ENCODE measurements around the gene PLK3.

DNA sequence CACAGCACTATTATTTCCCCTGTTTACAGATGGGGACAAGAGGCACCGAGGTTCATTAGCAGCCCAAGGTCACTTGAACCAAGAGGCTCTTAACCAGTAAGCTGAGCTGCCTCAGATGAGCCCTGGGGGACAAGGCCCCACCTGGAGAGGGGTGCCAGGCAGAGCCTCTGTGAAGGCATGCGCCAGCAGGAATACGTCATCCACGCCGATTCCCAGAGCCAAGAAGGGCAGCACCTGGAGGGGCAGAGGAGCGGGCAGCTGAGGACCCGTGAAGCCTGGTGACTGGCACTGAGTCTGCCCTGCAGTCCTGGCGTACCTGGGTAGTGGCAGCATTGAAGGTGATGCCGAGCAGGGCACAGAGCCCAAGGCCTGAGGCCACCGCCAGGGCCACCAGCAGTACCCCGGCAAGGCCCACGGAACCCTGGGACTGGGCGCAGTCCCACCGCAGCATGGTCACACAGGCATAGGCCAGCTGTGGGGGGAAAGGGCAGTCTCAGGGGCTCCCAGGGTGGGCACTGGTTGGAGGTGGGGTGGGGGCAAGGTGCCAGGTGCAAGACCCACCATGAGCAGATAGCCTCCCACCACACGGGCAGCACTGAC lies 28.8 kb downstream of the PLK3 start:
- no peak for TF ChIP-seq POLR2A (IDR thresholded peaks at IDR 0.05)
- TF ChIP-seq, protein P1, sequence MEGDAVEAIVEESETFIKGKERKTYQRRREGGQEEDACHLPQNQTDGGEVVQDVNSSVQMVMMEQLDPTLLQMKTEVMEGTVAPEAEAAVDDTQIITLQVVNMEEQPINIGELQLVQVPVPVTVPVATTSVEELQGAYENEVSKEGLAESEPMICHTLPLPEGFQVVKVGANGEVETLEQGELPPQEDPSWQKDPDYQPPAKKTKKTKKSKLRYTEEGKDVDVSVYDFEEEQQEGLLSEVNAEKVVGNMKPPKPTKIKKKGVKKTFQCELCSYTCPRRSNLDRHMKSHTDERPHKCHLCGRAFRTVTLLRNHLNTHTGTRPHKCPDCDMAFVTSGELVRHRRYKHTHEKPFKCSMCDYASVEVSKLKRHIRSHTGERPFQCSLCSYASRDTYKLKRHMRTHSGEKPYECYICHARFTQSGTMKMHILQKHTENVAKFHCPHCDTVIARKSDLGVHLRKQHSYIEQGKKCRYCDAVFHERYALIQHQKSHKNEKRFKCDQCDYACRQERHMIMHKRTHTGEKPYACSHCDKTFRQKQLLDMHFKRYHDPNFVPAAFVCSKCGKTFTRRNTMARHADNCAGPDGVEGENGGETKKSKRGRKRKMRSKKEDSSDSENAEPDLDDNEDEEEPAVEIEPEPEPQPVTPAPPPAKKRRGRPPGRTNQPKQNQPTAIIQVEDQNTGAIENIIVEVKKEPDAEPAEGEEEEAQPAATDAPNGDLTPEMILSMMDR (IDR thresholded peaks at IDR 0.05): no peak
- TF ChIP-seq POLR2AphosphoS5 (IDR thresholded peaks at IDR 0.05): no peak
- TF ChIP-seq EP300 (IDR thresholded peaks at IDR 0.05): no peak
